GM12865 (cell line): ENCODE results near the gene MYH15.

Experiments
- DNase-seq: peaks from one replicate; pipeline ENCODE4 v3.0.0; 2010; ENCODE audit warnings: low read depth
- H3K4me3 ChIP-seq: 2 replicates; pipeline ENCODE4 v1.5.1; 2011; ENCODE audit warnings: mild to moderate bottlenecking, low read depth, low read length, control low read depth
- CTCF ChIP-seq: IDR thresholded peaks from 2 replicates; pipeline ENCODE4 v1.5.1; 2011; ENCODE audit warnings: low read length, control low read depth, low read depth, inconsistent platforms; ENCODE audit not compliant: insufficient read depth; ENCODE audit errors: missing control alignments

The MYH15 gene

GRCh38 chr3:108468577-108468976 lies 41.8 kb downstream of the MYH15 start:
- no peak overlapping the region for H3K4me3 ChIP-seq
- no peak for DNase-seq
- no peak for TF ChIP-seq CTCF

GRCh38 chr3:108462899-108463298 lies 47.5 kb downstream of the MYH15 start:
- no peak overlapping the region for H3K4me3 ChIP-seq
- DNase-seq, result no peak
- TF ChIP-seq CTCF, result no peak

- H3K4me3 ChIP-seq, result no peak overlapping the region
- no peak for TF ChIP-seq CTCF
- DNase-seq, result peak; percentile 3
These were observed 48.7 kb downstream of the MYH15 start for GRCh38 chr3:108461661-108462111.

- no peak for TF ChIP-seq CTCF
- no peak for DNase-seq
- no peak overlapping the region for H3K4me3 ChIP-seq
These were observed 51.2 kb downstream of the MYH15 start for GRCh38 chr3:108459225-108459624.

- no peak for TF ChIP-seq CTCF
- no peak overlapping the region for H3K4me3 ChIP-seq
- DNase-seq, result no peak
These were observed 55.1 kb downstream of the MYH15 start for GRCh38 chr3:108455212-108455705.

GRCh38 chr3:108453565-108453964 lies 56.8 kb downstream of the MYH15 start:
- H3K4me3 ChIP-seq, result no peak overlapping the region
- DNase-seq, result no peak
- TF ChIP-seq CTCF, result no peak

GRCh38 chr3:108450444-108450843 lies 60.0 kb downstream of the MYH15 start:
- no peak for TF ChIP-seq CTCF
- no peak overlapping the region for H3K4me3 ChIP-seq
- no peak for DNase-seq
